IMR-90 (cell line): ENCODE results near the gene NACA. TPM values are rescaled to one million over a fixed set of nuclear protein-coding genes. Genes with fewer than 3 reads are reported as not detected.

Experiments
- ATAC-seq: fragments of 200-7000 bp; cut with Tn5 transposase; 2 replicates; pipeline ENCODE4 v1.9.1; 2020; ENCODE audit warnings: low read depth, mild to moderate bottlenecking, moderate library complexity
- BruUV-seq: library from RNA; stranded (reverse); fragments of 400-500 nt; replicated peaks from 2 replicates; lab custom pipeline; 2021; lab: Mats Ljungman, UMichigan
- CTCF ChIA-PET: fragments of 300-600 bp; formaldehyde crosslinking; extraction: SDS; loops from one replicate; lab custom pipeline; 2021; ENCODE audit warnings: antibody characterized with exemption; lab: Yijun Ruan, JAX
- POLR2A ChIA-PET: fragments of 300-600 bp; sonication (Branson Sonifier 250); formaldehyde crosslinking; loops from one replicate; lab custom pipeline; 2022; ENCODE audit warnings: antibody characterized with exemption; ENCODE audit not compliant: unreplicated experiment; lab: Charles Lee
- DNase-seq: peaks from one replicate; pipeline ENCODE4 v3.0.0; 2013
- H2AFZ ChIP-seq: replicated peaks from 2 replicates; pipeline ENCODE3; 2013; ENCODE audit warnings: low read length, mild to moderate bottlenecking; ENCODE audit not compliant: poor library complexity
- H2AK5ac ChIP-seq: 2 replicates; pipeline ENCODE4 v1.6.1; 2013; ENCODE audit warnings: low read depth, low read length, inconsistent platforms
- H2AK9ac ChIP-seq: replicated peaks from 2 replicates; pipeline ENCODE3; 2013; ENCODE audit warnings: mild to moderate bottlenecking, low read depth, low read length, moderate library complexity; ENCODE audit not compliant: poor library complexity
- H2BK120ac ChIP-seq: 2 replicates; pipeline ENCODE4 v1.6.1; 2013; ENCODE audit warnings: low read depth, low read length, inconsistent platforms
- H2BK15ac ChIP-seq: 3 replicates; pipeline ENCODE4 v1.6.1; 2013; ENCODE audit warnings: low read depth, low read length, inconsistent platforms
- H2BK20ac ChIP-seq: 2 replicates; pipeline ENCODE4 v1.6.1; 2013; ENCODE audit warnings: low read depth, mild to moderate bottlenecking, inconsistent platforms, low read length, moderate library complexity
- H2BK5ac ChIP-seq: 2 replicates; pipeline ENCODE4 v1.6.1; 2013; ENCODE audit warnings: mild to moderate bottlenecking, low read depth, low read length, inconsistent platforms; ENCODE audit not compliant: poor library complexity, severe bottlenecking
- H3K14ac ChIP-seq: replicated peaks from 2 replicates; pipeline ENCODE4 v1.6.1; 2013; ENCODE audit warnings: low read depth, low read length, inconsistent platforms
- H3K18ac ChIP-seq: 2 replicates; pipeline ENCODE4 v1.6.1; 2013; ENCODE audit warnings: low read depth, low read length, control low read depth
- H3K23ac ChIP-seq: 2 replicates; pipeline ENCODE4 v1.6.1; 2013; ENCODE audit warnings: low read depth, low read length, inconsistent platforms
- H3K27ac ChIP-seq: 2 replicates; pipeline ENCODE4 v1.5.1; 2013; ENCODE audit warnings: mild to moderate bottlenecking, control low read depth, low read length; ENCODE audit not compliant: insufficient read depth
- H3K27me3 ChIP-seq: 2 replicates; pipeline ENCODE4 v1.6.1; 2013; ENCODE audit warnings: low read length; ENCODE audit not compliant: control insufficient read depth, insufficient read depth
- H3K36me3 ChIP-seq: 2 replicates; pipeline ENCODE4 v1.6.1; 2013; ENCODE audit warnings: low read length, mixed read lengths; ENCODE audit not compliant: control insufficient read depth, insufficient read depth
- H3K4ac ChIP-seq: 2 replicates; pipeline ENCODE4 v1.6.1; 2013; ENCODE audit warnings: low read depth, low read length, inconsistent platforms
- H3K4me1 ChIP-seq: 2 replicates; pipeline ENCODE4 v1.6.1; 2013; ENCODE audit warnings: low read length, mixed read lengths; ENCODE audit not compliant: control insufficient read depth, insufficient read depth
- H3K4me2 ChIP-seq: 2 replicates; pipeline ENCODE4 v1.6.1; 2013; ENCODE audit warnings: low read depth, mild to moderate bottlenecking, control low read depth, low read length, moderate library complexity
- H3K4me3 ChIP-seq: 2 replicates; pipeline ENCODE4 v1.5.1; 2013; ENCODE audit warnings: low read depth, mild to moderate bottlenecking, control low read depth, low read length, moderate library complexity; ENCODE audit not compliant: insufficient read depth
- H3K56ac ChIP-seq: 2 replicates; pipeline ENCODE4 v1.6.1; 2013; ENCODE audit warnings: low read length, inconsistent platforms; ENCODE audit not compliant: insufficient read depth; ENCODE audit errors: extremely low read depth
- H3K79me1 ChIP-seq, 2 experiments: 2 replicates each; pipeline ENCODE4 v1.6.1; 2013; ENCODE audit warnings: low read length in 2 of 2, inconsistent platforms in 1 of 2, low read depth in 1 of 2
- H3K9ac ChIP-seq: 2 replicates; pipeline ENCODE4 v1.6.1; 2013; ENCODE audit warnings: low read depth, low read length, control low read depth
- H3K9me1 ChIP-seq: 2 replicates; pipeline ENCODE4 v1.6.1; 2013; ENCODE audit warnings: low read length, inconsistent platforms; ENCODE audit not compliant: insufficient read depth
- H3K9me3 ChIP-seq: 2 replicates; pipeline ENCODE4 v1.6.1; 2013; ENCODE audit warnings: low read length; ENCODE audit not compliant: control insufficient read depth, insufficient read depth
- H4K20me1 ChIP-seq: 2 replicates; pipeline ENCODE4 v1.6.1; 2013; ENCODE audit warnings: low read length, inconsistent platforms; ENCODE audit not compliant: insufficient read depth
- H4K5ac ChIP-seq: 2 replicates; pipeline ENCODE4 v1.6.1; 2013; ENCODE audit warnings: mild to moderate bottlenecking, low read depth, low read length, control low read depth
- H4K8ac ChIP-seq, 2 experiments: 2 replicates each; pipeline ENCODE4 v1.6.1; 2013; ENCODE audit warnings: low read depth in 2 of 2, low read length in 2 of 2, control low read depth in 1 of 2, inconsistent platforms in 1 of 2
- H4K91ac ChIP-seq: 2 replicates; pipeline ENCODE4 v1.6.1; 2013; ENCODE audit warnings: low read depth, low read length, inconsistent platforms; ENCODE audit not compliant: insufficient read depth
- BHLHE40 ChIP-seq: fragments of 150-350 bp; IDR thresholded peaks from 2 replicates; pipeline ENCODE4 v1.6.1; 2016; ENCODE audit warnings: mild to moderate bottlenecking, low read depth, low read length
- CHD1 ChIP-seq: IDR thresholded peaks from 2 replicates; pipeline ENCODE4 v1.6.1; 2012; ENCODE audit warnings: low read depth, low read length, improper control_type of control experiment
- FOS ChIP-seq: fragments of 150-350 bp; IDR thresholded peaks from 2 replicates; pipeline ENCODE4 v1.6.1; 2016; ENCODE audit warnings: low read depth, low read length
- MAFK ChIP-seq: IDR thresholded peaks from 2 replicates; pipeline ENCODE4 v1.6.1; 2012; ENCODE audit warnings: low read depth, low read length, improper control_type of control experiment
- MAZ ChIP-seq: IDR thresholded peaks from 2 replicates; pipeline ENCODE4 v1.6.1; 2012; ENCODE audit warnings: low read depth, mild to moderate bottlenecking, low read length, improper control_type of control experiment, moderate library complexity, borderline replicate concordance
- MXI1 ChIP-seq: IDR thresholded peaks from 2 replicates; pipeline ENCODE4 v1.6.1; 2012; ENCODE audit warnings: low read depth, mild to moderate bottlenecking, low read length, moderate library complexity, borderline replicate concordance
- NFE2L2 ChIP-seq: fragments of 150-350 bp; IDR thresholded peaks from 2 replicates; pipeline ENCODE4 v1.6.1; 2016; ENCODE audit warnings: low read depth, mild to moderate bottlenecking, low read length
- POLR2A ChIP-seq: IDR thresholded peaks from 2 replicates; pipeline ENCODE4 v1.6.1; 2012; ENCODE audit warnings: mild to moderate bottlenecking, low read depth, low read length
- RAD21 ChIP-seq: IDR thresholded peaks from 2 replicates; pipeline ENCODE4 v1.6.1; 2012; ENCODE audit warnings: low read length, improper control_type of control experiment
- RCOR1 ChIP-seq: IDR thresholded peaks from 2 replicates; pipeline ENCODE4 v1.6.1; 2012; ENCODE audit warnings: mild to moderate bottlenecking, low read length, improper control_type of control experiment; ENCODE audit not compliant: insufficient replicate concordance
- RFX5 ChIP-seq: IDR thresholded peaks from 2 replicates; pipeline ENCODE4 v1.8.0; 2012; ENCODE audit warnings: low read depth, mild to moderate bottlenecking, low read length, moderate library complexity
- SMC3 ChIP-seq: fragments of 150-350 bp; IDR thresholded peaks from 2 replicates; pipeline ENCODE4 v1.6.1; 2016; ENCODE audit warnings: low read depth, mild to moderate bottlenecking, antibody characterized with exemption, low read length, moderate library complexity
- WGBS, 2 experiments: methylation state at CpG; one replicate each; pipeline versions ENCODE4 v1.1.5 to v1.1.7; 2013; ENCODE audit warnings: missing lambda C conversion rate in 2 of 2; ENCODE audit not compliant: insufficient read length in 1 of 2; ENCODE audit errors: extremely low coverage in 2 of 2; 5-methylcytosine and 5-hydroxymethylcytosine counted together
- dilution Hi-C: fragments of 300-500 bp; cut with HindIII; formaldehyde crosslinking; loops from one replicate; pipeline ENCODE4 v1.14.3; 2018; ENCODE audit warnings: low sequenced_read_pairs; ENCODE audit not compliant: unreplicated experiment
- in situ Hi-C: fragments of 300-500 bp; cut with MboI; formaldehyde crosslinking; loops from 3 replicates; pipeline ENCODE4 v1.14.3; 2019; ENCODE audit warnings: low sequenced_read_pairs, inconsistent platforms, mixed read lengths
- intact Hi-C: fragments of 100-400 bp; cut with micrococcal nuclease; formaldehyde crosslinking; loops from 2 replicates; pipeline ENCODE4 v1.10.0; 2022
- polyA plus RNA-seq, 3 experiments: library from polyadenylated mRNA; depleted of rRNA; stranded (reverse); fragments of >200 nt; gene quantifications; 2 replicates each; pipeline ENCODE4 v1.2.3, GENCODE V29; 2012; ENCODE audit warnings: low replicate concordance in 1 of 3
- total RNA-seq: library from RNA; depleted of rRNA; stranded (reverse); fragments of >200 nt; gene quantifications from 2 replicates; pipeline ENCODE4 v1.2.3, GENCODE V29; 2012
- TF ChIP-seq, protein P1 (sequence below): fragments of 150-350 bp; IDR thresholded peaks from 2 replicates; pipeline ENCODE4 v1.6.1; 2016; ENCODE audit warnings: low read depth, mild to moderate bottlenecking, low read length, moderate library complexity, borderline replicate concordance
- TF ChIP-seq, protein P2 (sequence below): conservative IDR thresholded peaks from 2 replicates; pipeline ENCODE4 v1.5.1; 2012; ENCODE audit warnings: mild to moderate bottlenecking, low read depth, low read length, improper control_type of control experiment
- TF ChIP-seq, protein P3 (sequence below): fragments of 150-350 bp; IDR thresholded peaks from 2 replicates; pipeline ENCODE4 v1.6.1; 2017; ENCODE audit warnings: mild to moderate bottlenecking, antibody characterized with exemption, low read length, low read depth

NACA gene
- total and polyA plus RNA-seq, 2 of the 4 experiments (the other 2 are of a cell fraction) = 662 to 1,223 TPM

DNA sequence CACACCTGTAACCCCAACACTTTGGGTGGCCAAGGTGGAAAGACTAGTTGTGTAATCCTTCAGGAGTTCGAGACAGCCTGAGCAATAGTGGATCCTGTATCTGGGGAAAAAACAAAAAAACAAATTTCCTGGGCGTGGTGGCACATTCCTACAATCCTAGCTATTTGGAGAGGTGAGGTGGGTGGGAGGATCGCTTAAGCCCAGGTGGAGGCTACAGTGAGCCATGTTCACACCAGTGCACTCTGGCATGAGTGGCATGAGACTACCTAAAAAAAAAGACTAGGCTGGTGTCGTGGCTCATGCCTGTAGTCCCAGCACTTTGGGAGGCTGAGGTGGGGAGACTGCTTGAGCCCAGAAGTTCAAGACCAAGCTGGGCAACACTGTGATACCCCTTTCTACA lies 54.3 kb downstream of the NACA start:
- H3K9ac ChIP-seq = no peak overlapping the region
- peaks cover 46% of the 10 kb centered on the region for H4K20me1 ChIP-seq
- no peak overlapping the region for H3K23ac ChIP-seq
- in situ Hi-C loops (no loop called here), dilution Hi-C loops (no loop called here), intact Hi-C loops (no loop called here)
- H3K79me1 ChIP-seq = peaks cover 25 to 60% of the 10 kb centered on the region in 2 experiments
- WGBS, 2 experiments = no CpG with 5 or more reads among the region's 4 CpGs
- peaks cover 33% of the 10 kb centered on the region for H3K36me3 ChIP-seq
- H3K27ac ChIP-seq = peak overlapping the region; percentile 47; the same call in 1 of the 2 replicates
- H4K5ac ChIP-seq = peak overlapping the region; percentile 54; the same call in 1 of the 2 replicates
- ChIA-PET CTCF (no interaction called here), POLR2A (no interaction called here)
- ATAC-seq = no peak
- H4K8ac ChIP-seq = no peak overlapping the region
- H3K4me2 ChIP-seq = no peak overlapping the region
- H2AK5ac ChIP-seq = no peak overlapping the region
- H3K9me1 ChIP-seq = peaks cover 5% of the 10 kb centered on the region; the same call in 1 of the 2 replicates
- H3K4me3 ChIP-seq = no peak overlapping the region
- no peak overlapping the region for H2BK120ac ChIP-seq
- H4K91ac ChIP-seq = no peak overlapping the region
- no peak for TF ChIP-seq BHLHE40
- no peak for TF ChIP-seq FOS
- no peak for TF ChIP-seq RCOR1
- no peak for TF ChIP-seq MAFK
- TF ChIP-seq, protein P1, sequence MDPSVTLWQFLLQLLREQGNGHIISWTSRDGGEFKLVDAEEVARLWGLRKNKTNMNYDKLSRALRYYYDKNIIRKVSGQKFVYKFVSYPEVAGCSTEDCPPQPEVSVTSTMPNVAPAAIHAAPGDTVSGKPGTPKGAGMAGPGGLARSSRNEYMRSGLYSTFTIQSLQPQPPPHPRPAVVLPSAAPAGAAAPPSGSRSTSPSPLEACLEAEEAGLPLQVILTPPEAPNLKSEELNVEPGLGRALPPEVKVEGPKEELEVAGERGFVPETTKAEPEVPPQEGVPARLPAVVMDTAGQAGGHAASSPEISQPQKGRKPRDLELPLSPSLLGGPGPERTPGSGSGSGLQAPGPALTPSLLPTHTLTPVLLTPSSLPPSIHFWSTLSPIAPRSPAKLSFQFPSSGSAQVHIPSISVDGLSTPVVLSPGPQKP = no peak
- no peak for TF ChIP-seq RAD21
- TF ChIP-seq, protein P2, sequence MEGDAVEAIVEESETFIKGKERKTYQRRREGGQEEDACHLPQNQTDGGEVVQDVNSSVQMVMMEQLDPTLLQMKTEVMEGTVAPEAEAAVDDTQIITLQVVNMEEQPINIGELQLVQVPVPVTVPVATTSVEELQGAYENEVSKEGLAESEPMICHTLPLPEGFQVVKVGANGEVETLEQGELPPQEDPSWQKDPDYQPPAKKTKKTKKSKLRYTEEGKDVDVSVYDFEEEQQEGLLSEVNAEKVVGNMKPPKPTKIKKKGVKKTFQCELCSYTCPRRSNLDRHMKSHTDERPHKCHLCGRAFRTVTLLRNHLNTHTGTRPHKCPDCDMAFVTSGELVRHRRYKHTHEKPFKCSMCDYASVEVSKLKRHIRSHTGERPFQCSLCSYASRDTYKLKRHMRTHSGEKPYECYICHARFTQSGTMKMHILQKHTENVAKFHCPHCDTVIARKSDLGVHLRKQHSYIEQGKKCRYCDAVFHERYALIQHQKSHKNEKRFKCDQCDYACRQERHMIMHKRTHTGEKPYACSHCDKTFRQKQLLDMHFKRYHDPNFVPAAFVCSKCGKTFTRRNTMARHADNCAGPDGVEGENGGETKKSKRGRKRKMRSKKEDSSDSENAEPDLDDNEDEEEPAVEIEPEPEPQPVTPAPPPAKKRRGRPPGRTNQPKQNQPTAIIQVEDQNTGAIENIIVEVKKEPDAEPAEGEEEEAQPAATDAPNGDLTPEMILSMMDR = no peak
- TF ChIP-seq, protein P3, sequence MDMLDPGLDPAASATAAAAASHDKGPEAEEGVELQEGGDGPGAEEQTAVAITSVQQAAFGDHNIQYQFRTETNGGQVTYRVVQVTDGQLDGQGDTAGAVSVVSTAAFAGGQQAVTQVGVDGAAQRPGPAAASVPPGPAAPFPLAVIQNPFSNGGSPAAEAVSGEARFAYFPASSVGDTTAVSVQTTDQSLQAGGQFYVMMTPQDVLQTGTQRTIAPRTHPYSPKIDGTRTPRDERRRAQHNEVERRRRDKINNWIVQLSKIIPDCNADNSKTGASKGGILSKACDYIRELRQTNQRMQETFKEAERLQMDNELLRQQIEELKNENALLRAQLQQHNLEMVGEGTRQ = no peak
- no peak for TF ChIP-seq MXI1
- no peak for TF ChIP-seq NFE2L2
- no peak for TF ChIP-seq POLR2A
- no peak for TF ChIP-seq CHD1
- no peak for TF ChIP-seq MAZ
- no peak for TF ChIP-seq SMC3
- TF ChIP-seq RFX5 = no peak
- peaks cover 7% of the 10 kb centered on the region; the same call in 1 of the 2 replicates for H3K4me1 ChIP-seq
- no TSS peak for BruUV-seq
- no peak overlapping the region for H2BK20ac ChIP-seq
- no peak overlapping the region for H2AK9ac ChIP-seq
- no peaks in the 10 kb centered on the region for H3K27me3 ChIP-seq
- H3K14ac ChIP-seq = no peak overlapping the region
- no peaks in the 10 kb centered on the region for H3K9me3 ChIP-seq
- no peak overlapping the region for H2BK15ac ChIP-seq
- H3K4ac ChIP-seq = no peak overlapping the region
- no peak overlapping the region for H2AFZ ChIP-seq
- DNase-seq = no peak
- H3K56ac ChIP-seq = no peak overlapping the region
- no peak overlapping the region for H3K18ac ChIP-seq
- no peak overlapping the region for H2BK5ac ChIP-seq
